Muscle layer of duodenum (tissue), 2 donors: ENCODE data around the gene CTAGE8.
"Not testable (repeated sequence)": the region's sequence is repeated elsewhere in the genome, so short reads cannot be mapped to it uniquely, and the experiment has no call there.

ENCODE experiments used
- H3K27ac ChIP-seq: one replicate; pipeline ENCODE4 v1.7.0; 2013; ENCODE audit warnings: mild to moderate bottlenecking, low read length
- H3K27me3 ChIP-seq: one replicate; pipeline ENCODE4 v1.7.0; 2013; ENCODE audit warnings: low read depth, mild to moderate bottlenecking, control low read depth, low read length
- H3K36me3 ChIP-seq, 2 donors: one replicate each; pipeline ENCODE4 v1.7.0; 2013; ENCODE audit warnings: low read length in 2 of 2, control low read depth in 1 of 2, mild to moderate bottlenecking in 1 of 2; ENCODE audit not compliant: insufficient read depth in 2 of 2, control insufficient read depth in 1 of 2
- H3K4me1 ChIP-seq, 2 donors: one replicate each; pipeline ENCODE4 v1.7.0; 2013; ENCODE audit warnings: low read length in 2 of 2, mild to moderate bottlenecking in 2 of 2, control low read depth in 1 of 2, moderate library complexity in 1 of 2; ENCODE audit not compliant: insufficient read depth in 2 of 2, control insufficient read depth in 1 of 2
- H3K4me3 ChIP-seq, 2 donors: one replicate each; pipeline ENCODE4 v1.7.0; 2013; ENCODE audit warnings: low read length in 2 of 2, low read depth in 1 of 2, mild to moderate bottlenecking in 1 of 2
- H3K9me3 ChIP-seq, 2 donors: one replicate each; pipeline ENCODE4 v1.7.0; 2013; ENCODE audit warnings: low read length in 2 of 2, control low read depth in 1 of 2, mild to moderate bottlenecking in 1 of 2; ENCODE audit not compliant: control insufficient read depth in 1 of 2
- donor health status: healthy.

Gene CTAGE8

DNA sequence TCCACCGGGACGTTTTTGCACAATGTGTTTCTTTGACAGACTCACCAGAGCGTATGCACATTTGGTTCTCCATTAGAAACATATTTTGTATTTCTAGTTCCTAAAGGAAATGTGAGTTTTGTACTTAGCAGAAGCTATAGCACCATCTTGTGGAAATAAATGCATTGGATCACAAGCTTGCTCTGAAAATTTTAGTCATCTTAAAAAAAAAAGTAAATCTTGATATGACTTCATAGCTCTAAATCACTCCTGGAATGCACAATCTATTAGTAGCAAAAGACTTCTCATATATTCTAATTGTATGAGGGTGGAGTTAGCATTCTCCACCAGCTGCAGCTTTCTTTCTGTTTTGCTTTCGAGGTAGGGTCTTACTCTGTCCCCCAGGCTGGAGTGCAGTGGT is 49.9 kb downstream of the CTAGE8 start:
- H3K27me3 ChIP-seq, H3K4me1 ChIP-seq, H3K36me3 ChIP-seq, H3K9me3 ChIP-seq, H3K4me3 ChIP-seq, H3K27ac ChIP-seq: not testable (repeated sequence)

DNA sequence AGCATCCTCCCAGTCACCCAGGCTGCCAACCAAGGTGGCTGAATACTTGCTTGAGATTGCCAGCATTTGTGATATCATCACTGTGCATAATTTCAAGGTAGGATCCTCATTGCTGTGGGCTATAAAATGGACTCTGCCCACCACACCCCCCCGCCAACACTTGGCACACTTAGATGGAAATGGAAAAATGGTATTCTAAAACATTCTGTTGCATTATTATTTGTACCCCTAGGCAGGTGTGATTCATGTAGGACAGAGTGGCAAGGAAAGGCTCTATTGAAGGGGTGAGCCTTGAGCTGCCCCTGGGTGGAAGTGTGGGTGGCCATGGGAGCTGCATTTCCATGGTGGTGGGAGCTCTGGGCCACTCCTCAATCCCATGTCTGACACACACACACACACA is 50.5 kb downstream of the CTAGE8 start:
- not testable (repeated sequence) for H3K36me3 ChIP-seq, H3K4me3 ChIP-seq, H3K27me3 ChIP-seq, H3K27ac ChIP-seq, H3K4me1 ChIP-seq, H3K9me3 ChIP-seq

DNA sequence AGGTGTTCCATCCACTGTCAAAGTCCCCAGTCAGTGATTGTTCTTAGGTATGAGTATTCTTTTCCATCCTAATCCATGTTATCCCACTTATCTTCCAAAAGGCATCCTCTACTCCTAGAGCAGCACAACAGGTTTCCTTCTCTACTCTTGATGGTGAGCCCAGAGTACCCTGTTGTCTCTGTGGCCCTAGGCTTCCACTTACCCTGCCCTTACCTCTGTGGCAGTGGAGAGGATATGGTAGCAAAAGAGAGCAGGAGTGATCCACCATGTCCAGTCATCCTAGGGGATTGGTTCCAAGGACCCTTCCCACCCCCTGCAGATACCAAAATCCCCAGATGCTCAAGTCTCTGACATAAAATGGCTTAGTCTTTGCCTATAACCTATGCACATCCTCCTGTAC is 51.9 kb downstream of the CTAGE8 start:
- H3K9me3 ChIP-seq, H3K4me3 ChIP-seq, H3K27me3 ChIP-seq, H3K27ac ChIP-seq, H3K36me3 ChIP-seq, H3K4me1 ChIP-seq: not testable (repeated sequence)
